ENCODE data around the gene PPP2R2D. TPM values are rescaled to one million over a fixed set of nuclear protein-coding genes. Genes with fewer than 3 reads are reported as not detected.
"Not testable (repeated sequence)": the region's sequence is repeated elsewhere in the genome, so short reads cannot be mapped to it uniquely, and the experiment has no call there.

PPP2R2D gene
- total RNA-seq, 2 experiments from 2014 or later = 37.4 to 38.5 TPM

GRCh38 chr10:131882590-131883451 lies 18.0 kb upstream of the PPP2R2D start:
- no TSS peak for BruUV-seq (replicated peaks)

GRCh38 chr10:131883621-131884393 lies 17.0 kb upstream of the PPP2R2D start:
- H3K27ac ChIP-seq (ENCODE audit: low read depth, low read length, poor library complexity, severe bottlenecking); H4K20me1 ChIP-seq (ENCODE audit: insufficient read depth, low read length); DNase-seq (ENCODE audit: low spot score); CTCF ChIA-PET (ENCODE audit: unreplicated experiment); H3K4me3 ChIP-seq (ENCODE audit: low read depth, low read length, poor library complexity, severe bottlenecking); BruUV-seq (replicated peaks); H3K36me3 ChIP-seq (ENCODE audit: insufficient read depth, low read length); H3K9me3 ChIP-seq (ENCODE audit: low read length); H3K79me2 ChIP-seq (ENCODE audit: insufficient read depth, low read depth, low read length); POLR2A ChIA-PET; H3K9me2 ChIP-seq (ENCODE audit: insufficient read depth, low read length); intact Hi-C loops (cut with micrococcal nuclease; ENCODE audit: unreplicated experiment); H2AFZ ChIP-seq (ENCODE audit: low read length); H3K4me2 ChIP-seq (ENCODE audit: low read length); H3K4me1 ChIP-seq (ENCODE audit: insufficient read depth, low read length, poor library complexity, severe bottlenecking): not testable (repeated sequence)

More at GRCh38 chr10:131882590-131883451, 18.0 kb upstream of the PPP2R2D start:
- POLR2A ChIA-PET = no interaction called here
- H3K9me3 ChIP-seq (ENCODE audit: low read length) = no peaks in the 10 kb centered on the region
- no peak for DNase-seq (ENCODE audit: low spot score)
- no peak for TF ChIP-seq CTCF (conservative IDR thresholded peaks at IDR 0.05; ENCODE audit: low read length)
- TF ChIP-seq EZH2phosphoT487 (IDR thresholded peaks at IDR 0.05; ENCODE audit: borderline replicate concordance, low read depth, low read length) = no peak
- intact Hi-C loops (cut with micrococcal nuclease; ENCODE audit: unreplicated experiment) = no loop called here
- no peaks in the 10 kb centered on the region for H3K79me2 ChIP-seq (ENCODE audit: insufficient read depth, low read depth, low read length)
- H3K36me3 ChIP-seq (ENCODE audit: insufficient read depth, low read length) = no peaks in the 10 kb centered on the region
- H3K4me3 ChIP-seq (ENCODE audit: low read depth, low read length, poor library complexity, severe bottlenecking) = no peak overlapping the region
- CTCF ChIA-PET (ENCODE audit: unreplicated experiment) = no interaction called here
- no peaks in the 10 kb centered on the region for H4K20me1 ChIP-seq (ENCODE audit: insufficient read depth, low read length)
- H3K4me1 ChIP-seq (ENCODE audit: insufficient read depth, low read length, poor library complexity, severe bottlenecking) = no peaks in the 10 kb centered on the region
- no peak overlapping the region for H2AFZ ChIP-seq (ENCODE audit: low read length)
- no peak overlapping the region for H3K27ac ChIP-seq (ENCODE audit: low read depth, low read length, poor library complexity, severe bottlenecking)
- no peaks in the 10 kb centered on the region for H3K9me2 ChIP-seq (ENCODE audit: insufficient read depth, low read length)
- H3K4me2 ChIP-seq (ENCODE audit: low read length) = no peak overlapping the region

DNA sequence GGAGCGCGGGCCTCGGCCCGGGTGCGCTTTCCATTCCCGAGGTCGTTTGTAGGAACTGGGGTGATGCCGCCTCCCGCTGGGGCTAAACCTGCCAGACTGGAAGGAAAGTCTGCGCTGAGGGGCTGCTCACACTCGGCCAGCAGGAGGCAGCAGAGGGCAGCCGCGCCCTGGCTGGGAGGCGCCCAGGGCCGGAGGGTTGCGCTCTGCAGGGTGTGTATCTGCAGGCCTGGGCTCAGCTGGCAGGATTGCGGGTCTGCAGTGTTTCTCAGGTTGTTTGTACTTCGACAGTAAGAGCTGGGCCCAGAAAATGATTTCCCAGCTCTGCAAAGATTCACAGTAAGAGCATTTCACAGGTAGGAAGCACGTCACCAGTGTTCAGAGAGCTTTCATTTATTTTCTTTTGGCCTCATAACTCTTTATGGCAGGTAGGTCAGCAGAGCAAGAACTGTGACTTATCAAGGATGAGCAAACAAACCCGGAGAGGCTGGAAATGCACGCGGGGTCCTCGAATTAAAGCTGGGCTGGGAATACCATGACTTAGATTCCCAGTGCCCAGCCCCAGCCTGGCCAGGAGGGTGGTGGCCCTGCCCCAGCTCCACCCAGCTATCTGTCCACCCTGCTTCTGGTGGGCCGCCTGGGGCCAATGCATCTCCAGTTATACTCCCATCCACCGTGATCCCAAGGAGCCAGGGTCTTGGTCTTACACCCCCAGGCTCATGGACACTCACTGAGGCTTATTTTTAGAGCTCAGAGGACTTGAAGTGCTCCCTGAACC lies 15.2 kb upstream of the PPP2R2D start:
- ChIA-PET POLR2A (no interaction called here), CTCF (ENCODE audit: unreplicated experiment) (interaction anchor here (1.0 kb wide), 1 partner anchor 180 kb away, joined by 4 read pairs; the partner anchor contains the start of gene JAKMIP3)
- H3K36me3 ChIP-seq (ENCODE audit: insufficient read depth, low read length) = no peaks in the 10 kb centered on the region
- intact Hi-C loops (cut with micrococcal nuclease; ENCODE audit: unreplicated experiment) = no loop called here
- no peak overlapping the region for H3K4me2 ChIP-seq (ENCODE audit: low read length)
- no TSS peak for BruUV-seq (replicated peaks)
- H3K27ac ChIP-seq (ENCODE audit: low read depth, low read length, poor library complexity, severe bottlenecking) = no peak overlapping the region
- no peaks in the 10 kb centered on the region for H4K20me1 ChIP-seq (ENCODE audit: insufficient read depth, low read length)
- peak; percentile 10 for DNase-seq (ENCODE audit: low spot score)
- H3K4me1 ChIP-seq (ENCODE audit: insufficient read depth, low read length, poor library complexity, severe bottlenecking) = no peaks in the 10 kb centered on the region
- H2AFZ ChIP-seq (ENCODE audit: low read length) = no peak overlapping the region
- TF ChIP-seq EZH2phosphoT487 (IDR thresholded peaks at IDR 0.05; ENCODE audit: borderline replicate concordance, low read depth, low read length) = no peak
- peak; percentile 67 for TF ChIP-seq CTCF (conservative IDR thresholded peaks at IDR 0.05; ENCODE audit: low read length)
- no peaks in the 10 kb centered on the region for H3K9me2 ChIP-seq (ENCODE audit: insufficient read depth, low read length)
- no peak overlapping the region for H3K4me3 ChIP-seq (ENCODE audit: low read depth, low read length, poor library complexity, severe bottlenecking)
- no peaks in the 10 kb centered on the region for H3K9me3 ChIP-seq (ENCODE audit: low read length)
- H3K79me2 ChIP-seq (ENCODE audit: insufficient read depth, low read depth, low read length) = no peaks in the 10 kb centered on the region

All from OCI-LY7 (cell line).